Measurements from ENCODE around the gene CTSK. TPM values are rescaled to one million over a fixed set of nuclear protein-coding genes. Genes with fewer than 3 reads are reported as not detected.
"Not testable (repeated sequence)": the region's sequence is repeated elsewhere in the genome, so short reads cannot be mapped to it uniquely, and the experiment has no call there.

The CTSK gene
- total RNA-seq (2021) (4.7 and 4.9 TPM in 2 replicates), Bru-seq, nascent RNA (percentile 53 among the genes with signal in this experiment), BruChase-seq, experiment 1, labeled RNA remaining after a 2-hour chase (percentile 59 among the genes with signal in this experiment), BruChase-seq, experiment 2, labeled RNA remaining after a 6-hour chase (percentile 60 among the genes with signal in this experiment)
- long read RNA-seq = 0 reads

- ChIA-PET POLR2A (ENCODE audit: unreplicated experiment) (interaction anchor here (0.6 to 0.7 kb wide), 2 partner anchors 18 to 228 kb away, joined by 3 to 4 read pairs; partner anchors contain the start of gene MCL1), CTCF (interaction anchor here (0.5 kb wide), 1 partner anchor 575 kb away, joined by 3 read pairs; no protein-coding TSS in a partner anchor)
- Histone ChIP-seq H2AFZ (no peak within 1 kb of the TSS), H3K4me2 (no peak within 1 kb of the TSS), H3K27ac (no peak within 1 kb of the TSS), H3K27me3 (ENCODE audit: insufficient read depth, low read depth) (no peaks in the 10 kb centered on the region), H4K20me1 (ENCODE audit: insufficient read depth) (no peaks in the 10 kb centered on the region), H3K36me3 (ENCODE audit: low read depth) (no peaks in the 10 kb centered on the region), H3K4me3 (no peak within 1 kb of the TSS), H3K4me1 (replicated peaks; ENCODE audit: insufficient read depth) (no peaks in the 10 kb centered on the region), H3K9me2 (ENCODE audit: insufficient read depth) (no peaks in the 10 kb centered on the region), H3F3A (ENCODE audit: insufficient read depth, low read depth) (no peaks in the 10 kb centered on the region), H3K9me3 (ENCODE audit: insufficient read depth, low read depth) (no peaks in the 10 kb centered on the region), H3K79me2 (ENCODE audit: low read depth) (no peaks in the 10 kb centered on the region)
- no TSS peak for BruUV-seq (replicated peaks)
- intact Hi-C loops (cut with micrococcal nuclease; ENCODE audit: unreplicated experiment) = no loop called here
- no peak for TF ChIP-seq EZH2 (IDR thresholded peaks at IDR 0.05; ENCODE audit: low read depth)
- TF ChIP-seq, protein P1, sequence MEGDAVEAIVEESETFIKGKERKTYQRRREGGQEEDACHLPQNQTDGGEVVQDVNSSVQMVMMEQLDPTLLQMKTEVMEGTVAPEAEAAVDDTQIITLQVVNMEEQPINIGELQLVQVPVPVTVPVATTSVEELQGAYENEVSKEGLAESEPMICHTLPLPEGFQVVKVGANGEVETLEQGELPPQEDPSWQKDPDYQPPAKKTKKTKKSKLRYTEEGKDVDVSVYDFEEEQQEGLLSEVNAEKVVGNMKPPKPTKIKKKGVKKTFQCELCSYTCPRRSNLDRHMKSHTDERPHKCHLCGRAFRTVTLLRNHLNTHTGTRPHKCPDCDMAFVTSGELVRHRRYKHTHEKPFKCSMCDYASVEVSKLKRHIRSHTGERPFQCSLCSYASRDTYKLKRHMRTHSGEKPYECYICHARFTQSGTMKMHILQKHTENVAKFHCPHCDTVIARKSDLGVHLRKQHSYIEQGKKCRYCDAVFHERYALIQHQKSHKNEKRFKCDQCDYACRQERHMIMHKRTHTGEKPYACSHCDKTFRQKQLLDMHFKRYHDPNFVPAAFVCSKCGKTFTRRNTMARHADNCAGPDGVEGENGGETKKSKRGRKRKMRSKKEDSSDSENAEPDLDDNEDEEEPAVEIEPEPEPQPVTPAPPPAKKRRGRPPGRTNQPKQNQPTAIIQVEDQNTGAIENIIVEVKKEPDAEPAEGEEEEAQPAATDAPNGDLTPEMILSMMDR (conservative IDR thresholded peaks at IDR 0.05) = no peak
- no peak for DNase-seq
Observed at GRCh38 chr1:150808121-150808520, at the start of gene CTSK. Gene CTSK (minus strand): TSS chr1:150808260. CDS start chr1:150806805, 1,455 bp downstream.

DNA sequence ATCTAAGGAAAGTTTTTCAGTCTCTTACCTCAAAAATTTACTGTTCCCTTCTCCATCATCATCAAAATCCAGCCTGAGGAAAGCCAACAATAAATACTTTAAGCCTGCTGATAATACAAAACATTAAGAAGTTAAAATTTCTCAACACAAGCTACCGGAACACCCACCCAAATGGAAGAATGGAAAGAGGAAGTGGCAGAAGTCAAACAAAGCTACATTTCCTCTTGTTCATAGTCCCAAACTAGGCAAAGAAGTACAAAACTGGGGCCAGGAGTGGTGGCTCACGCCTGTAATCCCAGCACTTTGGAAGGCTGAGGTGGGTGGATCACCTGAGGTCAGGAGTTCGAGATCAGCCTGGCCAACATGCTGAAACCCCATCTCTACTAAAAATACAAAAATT, 44.7 kb upstream of the CTSK start:
- H3K27me3 ChIP-seq (ENCODE audit: insufficient read depth, low read depth); H3K9me3 ChIP-seq (ENCODE audit: insufficient read depth, low read depth); H3K4me2 ChIP-seq; CTCF ChIA-PET; H3K9me2 ChIP-seq (ENCODE audit: insufficient read depth); H3K4me3 ChIP-seq; POLR2A ChIA-PET (ENCODE audit: unreplicated experiment); H3K27ac ChIP-seq; intact Hi-C loops (cut with micrococcal nuclease; ENCODE audit: unreplicated experiment); DNase-seq; H3K36me3 ChIP-seq (ENCODE audit: low read depth); H4K20me1 ChIP-seq (ENCODE audit: insufficient read depth); H2AFZ ChIP-seq; H3K79me2 ChIP-seq (ENCODE audit: low read depth); BruUV-seq (replicated peaks); H3F3A ChIP-seq (ENCODE audit: insufficient read depth, low read depth); H3K4me1 ChIP-seq (replicated peaks; ENCODE audit: insufficient read depth): not testable (repeated sequence)

GRCh38 chr1:150850801-150851362, 42.8 kb upstream of the CTSK start:
- H3F3A ChIP-seq (ENCODE audit: insufficient read depth, low read depth); H3K36me3 ChIP-seq (ENCODE audit: low read depth); H3K27ac ChIP-seq; POLR2A ChIA-PET (ENCODE audit: unreplicated experiment); BruUV-seq (replicated peaks); H3K79me2 ChIP-seq (ENCODE audit: low read depth); H3K4me1 ChIP-seq (replicated peaks; ENCODE audit: insufficient read depth); intact Hi-C loops (cut with micrococcal nuclease; ENCODE audit: unreplicated experiment); H4K20me1 ChIP-seq (ENCODE audit: insufficient read depth); DNase-seq; H2AFZ ChIP-seq; H3K9me3 ChIP-seq (ENCODE audit: insufficient read depth, low read depth); H3K4me2 ChIP-seq; H3K4me3 ChIP-seq; CTCF ChIA-PET; H3K9me2 ChIP-seq (ENCODE audit: insufficient read depth); H3K27me3 ChIP-seq (ENCODE audit: insufficient read depth, low read depth): not testable (repeated sequence)

DNA sequence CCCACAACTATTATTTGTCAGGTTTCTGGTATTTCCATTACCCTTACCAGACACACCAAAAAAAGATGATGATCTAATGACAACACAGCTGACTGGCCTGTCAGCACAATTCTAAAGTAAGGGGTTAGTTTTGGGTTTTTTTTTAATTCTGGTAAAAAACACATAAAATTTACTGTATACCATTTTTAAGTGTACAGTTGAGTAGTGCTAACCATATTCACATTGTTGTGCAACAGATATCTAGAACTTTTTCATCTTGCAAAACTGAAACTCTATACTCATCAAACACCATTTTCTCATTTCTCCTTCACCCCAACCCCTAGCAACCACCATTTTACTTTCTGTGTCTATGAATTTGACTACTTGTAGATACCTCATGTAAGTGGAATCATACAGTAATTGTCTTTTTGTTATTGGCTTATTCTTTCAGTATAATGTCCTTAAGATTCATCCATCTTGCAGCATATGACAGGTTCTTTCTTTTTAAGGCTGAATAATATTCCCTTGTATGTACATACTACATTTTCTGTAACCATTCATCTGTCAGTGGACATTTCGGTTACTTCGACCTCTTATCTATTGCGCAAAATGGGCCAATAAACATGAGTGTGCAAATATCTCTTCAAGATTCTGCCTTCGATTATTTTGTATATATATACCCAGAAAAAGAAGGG, 38.5 kb upstream of the CTSK start:
- CTCF ChIA-PET = no interaction called here

More for the DNA sequence above, 38.5 kb upstream of the CTSK start:
- BruUV-seq (replicated peaks) = no TSS peak
- Histone ChIP-seq H3K4me1 (replicated peaks; ENCODE audit: insufficient read depth) (no peaks in the 10 kb centered on the region), H3F3A (ENCODE audit: insufficient read depth, low read depth) (no peaks in the 10 kb centered on the region; the same call in 1 of the 2 replicates), H3K27ac (no peak overlapping the region), H2AFZ (no peak overlapping the region), H3K9me2 (ENCODE audit: insufficient read depth) (no peaks in the 10 kb centered on the region), H3K4me3 (no peak overlapping the region), H3K27me3 (ENCODE audit: insufficient read depth, low read depth) (no peaks in the 10 kb centered on the region), H3K9me3 (ENCODE audit: insufficient read depth, low read depth) (no peaks in the 10 kb centered on the region), H3K4me2 (no peak overlapping the region), H4K20me1 (ENCODE audit: insufficient read depth) (no peaks in the 10 kb centered on the region; the same call in 1 of the 2 replicates), H3K36me3 (ENCODE audit: low read depth) (no peaks in the 10 kb centered on the region), H3K79me2 (ENCODE audit: low read depth) (no peaks in the 10 kb centered on the region)
- TF ChIP-seq EZH2 (IDR thresholded peaks at IDR 0.05; ENCODE audit: low read depth) = no peak
- TF ChIP-seq, protein P1 (conservative IDR thresholded peaks at IDR 0.05) = no peak
- POLR2A ChIA-PET (ENCODE audit: unreplicated experiment) = no interaction called here
- intact Hi-C loops (cut with micrococcal nuclease; ENCODE audit: unreplicated experiment) = no loop called here
- no peak for DNase-seq
